ENCODE results near the gene CELF2. TPM values are rescaled to one million over a fixed set of nuclear protein-coding genes. Genes with fewer than 3 reads are reported as not detected.

CELF2 gene
- total and polyA plus RNA-seq, 9 of the 15 experiments (the other 6 are each of a cell fraction or from before 2014, with no cell fraction given) = 4.0 to 20.3 (median 11.1) TPM

DNA sequence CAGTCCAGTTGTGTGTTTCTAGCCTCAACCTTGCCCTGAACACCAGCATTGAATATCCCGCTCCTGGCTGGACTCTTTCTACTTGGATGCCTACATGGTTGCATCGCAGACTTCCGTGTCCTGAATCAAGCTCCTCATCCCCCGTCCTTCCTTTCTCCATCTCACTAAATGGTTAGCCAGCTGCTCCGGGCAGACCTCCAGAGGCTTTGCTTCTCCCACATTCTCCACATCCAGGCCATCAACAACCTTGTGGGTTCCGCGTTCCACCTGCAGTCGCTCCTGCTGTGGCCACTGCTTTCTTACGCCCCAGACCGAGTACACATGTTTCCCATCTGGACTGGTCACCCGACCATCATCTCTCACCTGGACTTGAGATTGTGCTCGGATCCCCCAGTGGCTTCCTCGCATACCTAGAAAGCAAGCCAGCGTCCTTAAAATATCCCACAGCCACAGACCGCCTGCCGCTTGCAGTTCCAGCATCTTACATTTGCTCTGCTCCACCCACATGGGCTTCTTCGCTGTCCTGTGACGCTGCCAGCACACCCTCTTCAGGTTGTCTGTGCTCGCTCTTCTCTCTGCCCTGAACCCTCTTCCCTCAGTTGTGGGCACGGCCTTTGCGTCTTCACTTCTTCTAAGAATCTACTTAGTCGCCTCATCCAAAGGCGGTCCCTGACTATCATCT lies 25.9 kb downstream of the CELF2 start (continued):
- TF ChIP-seq, protein P1, sequence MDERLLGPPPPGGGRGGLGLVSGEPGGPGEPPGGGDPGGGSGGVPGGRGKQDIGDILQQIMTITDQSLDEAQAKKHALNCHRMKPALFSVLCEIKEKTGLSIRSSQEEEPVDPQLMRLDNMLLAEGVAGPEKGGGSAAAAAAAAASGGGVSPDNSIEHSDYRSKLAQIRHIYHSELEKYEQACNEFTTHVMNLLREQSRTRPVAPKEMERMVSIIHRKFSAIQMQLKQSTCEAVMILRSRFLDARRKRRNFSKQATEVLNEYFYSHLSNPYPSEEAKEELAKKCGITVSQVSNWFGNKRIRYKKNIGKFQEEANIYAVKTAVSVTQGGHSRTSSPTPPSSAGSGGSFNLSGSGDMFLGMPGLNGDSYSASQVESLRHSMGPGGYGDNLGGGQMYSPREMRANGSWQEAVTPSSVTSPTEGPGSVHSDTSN (CRISPR knock-in tag; IDR thresholded peaks at IDR 0.05; ENCODE audit: low read depth) = no peak
- TF ChIP-seq, protein P1 (tag; conservative IDR thresholded peaks at IDR 0.05; ENCODE audit: low read depth) = no peak
- TF ChIP-seq, protein P2, sequence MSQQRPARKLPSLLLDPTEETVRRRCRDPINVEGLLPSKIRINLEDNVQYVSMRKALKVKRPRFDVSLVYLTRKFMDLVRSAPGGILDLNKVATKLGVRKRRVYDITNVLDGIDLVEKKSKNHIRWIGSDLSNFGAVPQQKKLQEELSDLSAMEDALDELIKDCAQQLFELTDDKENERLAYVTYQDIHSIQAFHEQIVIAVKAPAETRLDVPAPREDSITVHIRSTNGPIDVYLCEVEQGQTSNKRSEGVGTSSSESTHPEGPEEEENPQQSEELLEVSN (IDR thresholded peaks at IDR 0.05; ENCODE audit: borderline replicate concordance in 1 of 2, extremely low read depth in 1 of 2, insufficient read depth in 1 of 2, insufficient read length in 1 of 2, low read depth in 1 of 2, low read length in 1 of 2, poor library complexity in 1 of 2, severe bottlenecking in 1 of 2) = no peak
- no peak for TF ChIP-seq TCF7 (IDR thresholded peaks at IDR 0.05; ENCODE audit: borderline replicate concordance)
- no peak for TF ChIP-seq NUFIP1 (IDR thresholded peaks at IDR 0.05; ENCODE audit: partially characterized antibody)
- TF ChIP-seq, protein P3, sequence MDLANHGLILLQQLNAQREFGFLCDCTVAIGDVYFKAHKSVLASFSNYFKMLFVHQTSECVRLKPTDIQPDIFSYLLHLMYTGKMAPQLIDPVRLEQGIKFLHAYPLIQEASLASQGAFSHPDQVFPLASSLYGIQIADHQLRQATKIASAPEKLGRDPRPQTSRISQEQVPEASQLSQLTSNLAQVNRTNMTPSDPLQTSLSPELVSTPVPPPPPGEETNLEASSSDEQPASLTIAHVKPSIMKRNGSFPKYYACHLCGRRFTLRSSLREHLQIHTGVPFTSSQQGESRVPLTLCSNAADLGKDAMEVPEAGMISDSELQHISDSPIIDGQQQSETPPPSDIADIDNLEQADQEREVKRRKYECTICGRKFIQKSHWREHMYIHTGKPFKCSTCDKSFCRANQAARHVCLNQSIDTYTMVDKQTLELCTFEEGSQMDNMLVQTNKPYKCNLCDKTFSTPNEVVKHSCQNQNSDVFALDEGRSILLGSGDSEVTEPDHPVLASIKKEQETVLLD (IDR thresholded peaks at IDR 0.05) = no peak
- TF ChIP-seq ZNF23 (CRISPR knock-in tag; IDR thresholded peaks at IDR 0.05) = no peak
- no peak for TF ChIP-seq TAF7 (tag; IDR thresholded peaks at IDR 0.05)
- TF ChIP-seq, protein P4, sequence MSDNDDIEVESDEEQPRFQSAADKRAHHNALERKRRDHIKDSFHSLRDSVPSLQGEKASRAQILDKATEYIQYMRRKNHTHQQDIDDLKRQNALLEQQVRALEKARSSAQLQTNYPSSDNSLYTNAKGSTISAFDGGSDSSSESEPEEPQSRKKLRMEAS (CRISPR knock-in tag; IDR thresholded peaks at IDR 0.05) = no peak
- no peak for TF ChIP-seq ZNF253 (CRISPR knock-in tag; conservative IDR thresholded peaks at IDR 0.05)

Measured in K562 (cell line).